H9 (cell line): ENCODE measurements around the gene FCAR. TPM values are rescaled to one million over a fixed set of nuclear protein-coding genes. Genes with fewer than 3 reads are reported as not detected.
"Not testable (repeated sequence)": the region's sequence is repeated elsewhere in the genome, so short reads cannot be mapped to it uniquely, and the experiment has no call there.

Experiments
- DNase-seq: peaks from one replicate; pipeline ENCODE4 v3.0.0-alpha.2; 2017
- H2AFZ ChIP-seq: one replicate; pipeline ENCODE4 v1.6.1; 2013; ENCODE audit warnings: mild to moderate bottlenecking, low read length, control low read depth, moderate library complexity
- H2AK5ac ChIP-seq: 2 replicates; pipeline ENCODE4 v1.6.1; 2013; ENCODE audit warnings: low read length, control low read depth, mixed read lengths; ENCODE audit not compliant: insufficient read length
- H2BK120ac ChIP-seq: one replicate; pipeline ENCODE4 v1.6.1; 2013; ENCODE audit warnings: low read depth, mild to moderate bottlenecking, low read length, control low read depth, inconsistent platforms; ENCODE audit not compliant: poor library complexity, severe bottlenecking
- H2BK12ac ChIP-seq: 2 replicates; pipeline ENCODE4 v1.6.1; 2013; ENCODE audit warnings: low read length, control low read depth, mixed read lengths, low read depth; ENCODE audit not compliant: insufficient read length
- H2BK15ac ChIP-seq: 2 replicates; pipeline ENCODE4 v1.6.1; 2013; ENCODE audit warnings: low read depth, low read length, control low read depth
- H2BK20ac ChIP-seq: one replicate; pipeline ENCODE4 v1.6.1; 2013; ENCODE audit warnings: low read depth, mild to moderate bottlenecking, low read length, control low read depth, inconsistent platforms; ENCODE audit not compliant: poor library complexity, severe bottlenecking
- H2BK5ac ChIP-seq: 2 replicates; pipeline ENCODE4 v1.6.1; 2013; ENCODE audit warnings: low read length, control low read depth, mixed read lengths; ENCODE audit not compliant: insufficient read length
- H3K14ac ChIP-seq: 2 replicates; pipeline ENCODE4 v1.6.1; 2013; ENCODE audit warnings: low read length, control low read depth; ENCODE audit not compliant: insufficient read depth
- H3K18ac ChIP-seq: 2 replicates; pipeline ENCODE4 v1.6.1; 2013; ENCODE audit warnings: low read depth, mild to moderate bottlenecking, mixed read lengths, low read length, control low read depth; ENCODE audit not compliant: insufficient read length
- H3K23ac ChIP-seq: 2 replicates; pipeline ENCODE4 v1.6.1; 2013; ENCODE audit warnings: low read length, control low read depth, mixed read lengths, low read depth; ENCODE audit not compliant: insufficient read length
- H3K23me2 ChIP-seq: 2 replicates; pipeline ENCODE4 v1.6.1; 2013; ENCODE audit warnings: low read depth, mild to moderate bottlenecking, mixed read lengths, low read length, control low read depth; ENCODE audit not compliant: insufficient read length, poor library complexity, severe bottlenecking
- H3K27ac ChIP-seq: 2 replicates; pipeline ENCODE4 v1.5.1; 2013; ENCODE audit warnings: low read length, control low read depth, mixed read lengths, low read depth; ENCODE audit not compliant: insufficient read length
- H3K27me3 ChIP-seq: 2 replicates; pipeline ENCODE4 v1.6.1; 2013; ENCODE audit warnings: low read length, control low read depth, inconsistent platforms; ENCODE audit not compliant: insufficient read depth
- H3K4ac ChIP-seq: 2 replicates; pipeline ENCODE4 v1.6.1; 2013; ENCODE audit warnings: low read depth, mild to moderate bottlenecking, control low read depth, inconsistent platforms, low read length, moderate library complexity
- H3K4me1 ChIP-seq: 2 replicates; pipeline ENCODE4 v1.6.1; 2013; ENCODE audit warnings: low read length, control low read depth, inconsistent platforms; ENCODE audit not compliant: insufficient read depth
- H3K4me2 ChIP-seq: 2 replicates; pipeline ENCODE4 v1.6.1; 2013; ENCODE audit warnings: low read length, control low read depth, mixed read lengths; ENCODE audit not compliant: insufficient read length, insufficient read depth
- H3K56ac ChIP-seq: 2 replicates; pipeline ENCODE4 v1.6.1; 2013; ENCODE audit warnings: low read depth, mild to moderate bottlenecking, mixed read lengths, low read length, control low read depth; ENCODE audit not compliant: insufficient read length
- H3K79me1 ChIP-seq: 2 replicates; pipeline ENCODE4 v1.6.1; 2013; ENCODE audit warnings: low read depth, mild to moderate bottlenecking, moderate library complexity, low read length, control low read depth, inconsistent platforms; ENCODE audit not compliant: insufficient read depth, poor library complexity, severe bottlenecking
- H3K79me2 ChIP-seq: 2 replicates; pipeline ENCODE4 v1.6.1; 2013; ENCODE audit warnings: low read length, control low read depth, inconsistent platforms; ENCODE audit not compliant: insufficient read depth
- H3K9ac ChIP-seq: 2 replicates; pipeline ENCODE4 v1.6.1; 2013; ENCODE audit warnings: low read length, control low read depth, mixed read lengths; ENCODE audit not compliant: insufficient read length; ENCODE audit errors: extremely low read depth
- H3K9me3 ChIP-seq: one replicate; pipeline ENCODE4 v1.6.1; 2013; ENCODE audit warnings: low read depth, low read length, inconsistent platforms; ENCODE audit not compliant: control insufficient read depth
- H3T11ph ChIP-seq: one replicate; pipeline ENCODE4 v1.6.1; 2013; ENCODE audit warnings: mild to moderate bottlenecking, low read length, control low read depth, inconsistent platforms
- H4K20me1 ChIP-seq: one replicate; pipeline ENCODE4 v1.6.1; 2013; ENCODE audit not compliant: control insufficient read depth, insufficient read length, insufficient read depth
- H4K5ac ChIP-seq: 2 replicates; pipeline ENCODE4 v1.6.1; 2013; ENCODE audit warnings: low read depth, mild to moderate bottlenecking, mixed read lengths, low read length, control low read depth; ENCODE audit not compliant: insufficient read length
- H4K8ac ChIP-seq: replicated peaks from 2 replicates; pipeline ENCODE4 v1.6.1; 2013; ENCODE audit warnings: low read length, control low read depth, mixed read lengths, low read depth; ENCODE audit not compliant: insufficient read length
- H4K91ac ChIP-seq: 2 replicates; pipeline ENCODE4 v1.6.1; 2013; ENCODE audit warnings: low read depth, mild to moderate bottlenecking, moderate library complexity, mixed read lengths, low read length, control low read depth; ENCODE audit not compliant: insufficient read length
- H3K27ac Mint-ChIP-seq, 3 experiments: 2 replicates in 2 of 3; 3 replicates in 1 of 3; pipeline ENCODE4 v1.8.0; 2020 to 2021; ENCODE audit warnings: mixed read lengths in 3 of 3, mild to moderate bottlenecking in 1 of 3, moderate library complexity in 1 of 3
- H3K27me3 Mint-ChIP-seq: 2 replicates; pipeline ENCODE4 v1.8.0; 2021; ENCODE audit warnings: low read depth, mild to moderate bottlenecking, moderate library complexity, mixed read lengths
- H3K36me3 Mint-ChIP-seq, 3 experiments: 2 replicates in 2 of 3; 3 replicates in 1 of 3; pipeline ENCODE4 v1.8.0; 2020 to 2021; ENCODE audit warnings: low read depth in 3 of 3, mixed read lengths in 3 of 3; ENCODE audit not compliant: insufficient read depth in 1 of 3
- H3K4me1 Mint-ChIP-seq, 2 experiments: 2 replicates each; pipeline ENCODE4 v1.8.0; 2020; ENCODE audit warnings: mixed read lengths in 2 of 2
- H3K4me3 Mint-ChIP-seq, 2 experiments: 2 replicates in 1 of 2; 3 replicates in 1 of 2; pipeline ENCODE4 v1.8.0; 2020 to 2021; ENCODE audit warnings: mild to moderate bottlenecking in 2 of 2, mixed read lengths in 2 of 2, moderate library complexity in 1 of 2
- H3K9me3 Mint-ChIP-seq, 2 experiments: 2 replicates in 1 of 2; 3 replicates in 1 of 2; pipeline ENCODE4 v1.8.0; 2020; ENCODE audit warnings: mild to moderate bottlenecking in 2 of 2, mixed read lengths in 2 of 2, moderate library complexity in 1 of 2
- WGBS: extraction: QIAGEN DNeasy Blood & Tissue Kit; methylation state at CpG from one replicate; pipeline ENCODE4 v1.1.7; 2013; ENCODE audit warnings: missing lambda C conversion rate, low lambda C conversion rate, mixed read lengths; ENCODE audit not compliant: insufficient read length; ENCODE audit errors: extremely low coverage; 5-methylcytosine and 5-hydroxymethylcytosine counted together
- total RNA-seq: library from RNA; stranded (reverse); gene quantifications from 2 replicates; pipeline ENCODE4 v1.2.1, GENCODE V29; 2021

FCAR gene
- total RNA-seq, 1 experiment from 2014 or later = not detected

DNA sequence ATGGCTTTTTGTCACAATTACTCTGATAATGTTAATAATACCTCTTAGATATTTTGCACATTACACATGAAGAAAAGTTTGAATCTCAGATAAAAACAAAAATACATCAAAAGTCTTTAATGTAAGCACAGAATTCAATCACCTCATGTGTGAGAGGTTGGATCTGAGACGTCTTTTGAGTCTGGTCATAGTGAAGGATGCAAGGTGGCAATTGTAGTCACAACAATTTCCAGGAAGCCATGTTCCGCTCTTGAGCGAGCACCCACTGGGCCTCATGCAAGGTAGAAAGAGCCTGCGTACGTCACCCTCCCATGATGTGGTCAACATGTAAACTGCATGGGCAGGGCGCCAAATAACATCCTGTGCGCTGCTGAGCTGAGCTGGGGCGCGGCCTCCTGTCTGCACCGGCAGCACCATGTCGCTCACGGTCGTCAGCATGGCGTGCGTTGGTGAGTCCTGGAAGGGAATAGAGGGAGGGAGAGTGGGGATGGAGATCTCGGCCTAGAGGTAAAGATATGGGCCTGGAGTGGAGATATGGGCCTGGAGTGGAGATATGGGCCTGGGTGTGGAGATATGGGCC lies 23.9 kb upstream of the FCAR start, which contains the start of gene KIR3DL2:
Gene KIR3DL2, plus strand, starts transcription at position 383 of the 580 bp plus-strand sequence. Its CDS starts 33 bp downstream, at position 416.
- H3K23me2 ChIP-seq, H3K4me1 ChIP-seq, H4K5ac ChIP-seq, H2BK20ac ChIP-seq, H3K79me2 ChIP-seq, H3K18ac ChIP-seq, H3K4me1 Mint-ChIP-seq, H4K91ac ChIP-seq, H2BK12ac ChIP-seq, H2AK5ac ChIP-seq, H3K23ac ChIP-seq, H4K8ac ChIP-seq, H3K27me3 ChIP-seq, H3T11ph ChIP-seq, H3K9ac ChIP-seq, H2BK15ac ChIP-seq, H3K27ac Mint-ChIP-seq, H2BK120ac ChIP-seq, DNase-seq, H3K4me2 ChIP-seq, H3K14ac ChIP-seq, H3K4me3 Mint-ChIP-seq, H3K79me1 ChIP-seq, H3K27ac ChIP-seq, H3K4ac ChIP-seq, H2AFZ ChIP-seq, H4K20me1 ChIP-seq, H3K56ac ChIP-seq, H2BK5ac ChIP-seq: not testable (repeated sequence)
- Mint-ChIP-seq H3K9me3 (peaks cover 92 to 93% of the 10 kb centered on the region in 2 experiments), H3K36me3 (peaks cover 11 to 54% (median 14%) of the 10 kb centered on the region in 3 experiments; a peak in 6 of 7 replicates), H3K27me3 (peaks cover 17% of the 10 kb centered on the region)
- WGBS = no CpG with 5 or more reads among the region's 16 CpGs
- H3K9me3 ChIP-seq = peaks cover 63% of the 10 kb centered on the region
